A549 (cell line): ENCODE results near the gene PITPNC1. TPM values are rescaled to one million over a fixed set of nuclear protein-coding genes. Genes with fewer than 3 reads are reported as not detected.
"Not testable (repeated sequence)": the region's sequence is repeated elsewhere in the genome, so short reads cannot be mapped to it uniquely, and the experiment has no call there.

Experiments used
- ATAC-seq, 2 experiments: fragments of 200-7000 bp in 1 of 2; fragments of >200 bp in 1 of 2; cut with Nextera tagmentation in 1 of 2; cut with Tn5 transposase in 1 of 2; 3 replicates each; pipeline versions ENCODE4 v1.8.0 to v1.9.1; 2018 to 2020; ENCODE audit warnings: mild to moderate bottlenecking in 1 of 2, moderate library complexity in 1 of 2
- CTCF ChIA-PET: fragments of 300-600 bp; sonication (Branson Sonifier 250); formaldehyde crosslinking; extraction: SDS; loops from one replicate; lab custom pipeline; 2021; ENCODE audit warnings: antibody characterized with exemption, inconsistent platforms; lab: Yijun Ruan, JAX
- POLR2A ChIA-PET: fragments of 350-600 bp; formaldehyde crosslinking; extraction: SDS; loops from one replicate; lab custom pipeline; 2021; ENCODE audit warnings: antibody characterized with exemption, inconsistent platforms; lab: Yijun Ruan, JAX
- DNase-seq, 2 experiments: peaks; one replicate each; pipeline versions ENCODE4 v3.0.0 to v3.0.0-alpha.2; 2011 to 2016; ENCODE audit warnings: low read depth in 1 of 2, low spot score in 1 of 2
- FAIRE-seq: peaks from 2 replicates; lab custom pipeline; 2011; peaks lifted over from hg19 to GRCh38; lab: Jason Lieb, UNC
- H3K27ac ChIP-seq, 2 experiments: fragments of >200 bp; sonication (Bioruptor Twin); formaldehyde crosslinking; 3 replicates each; pipeline ENCODE4 v1.5.1; 2016 to 2017
- H3K4me1 ChIP-seq: fragments of >200 bp; sonication (Bioruptor Twin); formaldehyde crosslinking; 3 replicates; pipeline ENCODE4 v1.6.1; 2016
- H3K4me2 ChIP-seq: fragments of >200 bp; sonication (Bioruptor Twin); formaldehyde crosslinking; 3 replicates; pipeline ENCODE4 v1.6.1; 2016
- H3K4me3 ChIP-seq: fragments of >200 bp; sonication (Bioruptor Twin); formaldehyde crosslinking; 3 replicates; pipeline ENCODE4 v1.5.1; 2016
- H3K9me3 ChIP-seq: fragments of >200 bp; sonication (Bioruptor Twin); formaldehyde crosslinking; 3 replicates; pipeline ENCODE4 v1.6.1; 2016
- ATOH8 ChIP-seq: fragments of 250-450 bp; sonication (Bioruptor Pico); IDR thresholded peaks from 2 replicates; pipeline ENCODE4 v1.5.0; 2020; ENCODE audit warnings: low read depth, mild to moderate bottlenecking, moderate library complexity
- BHLHE40 ChIP-seq: IDR thresholded peaks from 2 replicates; pipeline ENCODE4 v1.6.1; 2012; ENCODE audit warnings: low read depth, low read length, inconsistent platforms
- CBX2 ChIP-seq: fragments of 200-600 bp; sonication (generic); IDR thresholded peaks from 2 replicates; pipeline ENCODE4 v1.6.1; 2016; ENCODE audit warnings: low read depth, mild to moderate bottlenecking, borderline replicate concordance
- CEBPB ChIP-seq, 2 experiments: fragments of >200 bp in 1 of 2; sonication (Bioruptor Twin) in 1 of 2; formaldehyde crosslinking in 1 of 2; IDR thresholded peaks; 2 replicates each; pipeline ENCODE4 v1.6.1; 2012 to 2016
- CHD2 ChIP-seq: fragments of 150-350 bp; IDR thresholded peaks from 2 replicates; pipeline ENCODE4 v1.6.1; 2014; ENCODE audit warnings: low read length; ENCODE audit not compliant: partially characterized antibody
- CTCF ChIP-seq: fragments of >200 bp; sonication (Bioruptor Twin); formaldehyde crosslinking; IDR thresholded peaks from 3 replicates; pipeline ENCODE4 v1.5.1; 2016
- E2F6 ChIP-seq: IDR thresholded peaks from 2 replicates; pipeline ENCODE4 v1.6.1; 2012; ENCODE audit warnings: low read depth, borderline replicate concordance
- EHMT2 ChIP-seq: fragments of 200-600 bp; sonication (generic); IDR thresholded peaks from 2 replicates; pipeline ENCODE4 v1.6.1; 2016; ENCODE audit warnings: antibody characterized with exemption, low read depth, mild to moderate bottlenecking, moderate library complexity
- EP300 ChIP-seq, 2 experiments: fragments of >200 bp; sonication (Bioruptor Twin); formaldehyde crosslinking; IDR thresholded peaks; 2 replicates in 1 of 2; 3 replicates in 1 of 2; pipeline ENCODE4 v1.6.1; 2016 to 2017
- FOSL2 ChIP-seq, 2 experiments: fragments of 450-650 bp in 1 of 2; fragments of >200 bp in 1 of 2; sonication (Bioruptor Twin) in 1 of 2; formaldehyde crosslinking; IDR thresholded peaks; 2 replicates each; pipeline versions ENCODE4 v1.5.0 to v1.6.1; 2016 to 2020; ENCODE audit warnings: mild to moderate bottlenecking in 1 of 2, moderate library complexity in 1 of 2
- FOXS1 ChIP-seq: fragments of 250-450 bp; sonication (Bioruptor Pico); IDR thresholded peaks from 2 replicates; pipeline ENCODE4 v1.5.0; 2020; ENCODE audit warnings: mild to moderate bottlenecking, moderate library complexity
- HMGXB4 ChIP-seq: fragments of 250-450 bp; sonication (Bioruptor Pico); IDR thresholded peaks from 2 replicates; pipeline ENCODE4 v1.5.0; 2021; ENCODE audit warnings: mild to moderate bottlenecking, moderate library complexity, borderline replicate concordance
- JUN ChIP-seq, 2 experiments: fragments of >200 bp; sonication (Bioruptor Twin); formaldehyde crosslinking; IDR thresholded peaks; 2 replicates in 1 of 2; 3 replicates in 1 of 2; pipeline ENCODE4 v1.6.1; 2016 to 2017
- JUNB ChIP-seq: fragments of >200 bp; sonication (Bioruptor Twin); formaldehyde crosslinking; IDR thresholded peaks from 2 replicates; pipeline ENCODE4 v1.6.1; 2016
- MYC ChIP-seq: IDR thresholded peaks from 2 replicates; pipeline ENCODE4 v1.6.1; 2012; ENCODE audit warnings: mild to moderate bottlenecking, inconsistent platforms, low read length, improper control_type of control experiment, borderline replicate concordance
- NPAS2 ChIP-seq: fragments of 250-450 bp; sonication (Bioruptor Pico); IDR thresholded peaks from 2 replicates; pipeline ENCODE4 v1.8.0; 2022; ENCODE audit warnings: mild to moderate bottlenecking, moderate library complexity, borderline replicate concordance
- NR3C1 ChIP-seq: fragments of >200 bp; sonication (Bioruptor Twin); formaldehyde crosslinking; IDR thresholded peaks from 3 replicates; pipeline ENCODE4 v1.6.1; 2017
- POLR2A ChIP-seq: IDR thresholded peaks from 2 replicates; pipeline ENCODE4 v1.6.1; 2012; ENCODE audit warnings: mild to moderate bottlenecking, low read length
- POLR2AphosphoS2 ChIP-seq: conservative IDR thresholded peaks from 2 replicates; pipeline ENCODE4 v1.6.1; 2012; ENCODE audit warnings: low read length, improper control_type of control experiment, inconsistent platforms
- RARB ChIP-seq: fragments of 250-450 bp; sonication (Bioruptor Pico); IDR thresholded peaks from 2 replicates; pipeline ENCODE4 v1.8.0; 2021; ENCODE audit warnings: mild to moderate bottlenecking, moderate library complexity
- RFX5 ChIP-seq: fragments of 450-650 bp; IDR thresholded peaks from 2 replicates; pipeline ENCODE4 v1.7.1; 2014; ENCODE audit warnings: antibody characterized with exemption, mild to moderate bottlenecking, moderate library complexity
- TFCP2L1 ChIP-seq: fragments of 250-450 bp; sonication (Bioruptor Pico); IDR thresholded peaks from 2 replicates; pipeline ENCODE4 v1.5.0; 2021; ENCODE audit warnings: mild to moderate bottlenecking
- ZC3H11A ChIP-seq: fragments of 450-650 bp; IDR thresholded peaks from 2 replicates; pipeline ENCODE4 v1.6.1; 2014; ENCODE audit warnings: antibody characterized with exemption, mild to moderate bottlenecking
- ZNF302 ChIP-seq: fragments of 250-450 bp; sonication (Bioruptor Pico); IDR thresholded peaks from 2 replicates; pipeline ENCODE4 v1.9.0; 2021; ENCODE audit warnings: inconsistent platforms, mild to moderate bottlenecking, moderate library complexity
- WGBS: methylation state at CpG from one replicate; pipeline ENCODE4 v1.1.6; 2017; ENCODE audit errors: missing lambda C conversion rate; 5-methylcytosine and 5-hydroxymethylcytosine counted together
- polyA plus RNA-seq, 4 experiments: library from polyadenylated mRNA; depleted of rRNA in 3 of 4; stranded (reverse); fragments of >200 nt; fragmentation: RNase III in 1 of 4; extraction: RNeasy Plus Mini Kit Qiagen cat#74134 plus additional on column Dnase treatment in 1 of 4; gene quantifications; 2 replicates in 3 of 4; 3 replicates in 1 of 4; pipeline ENCODE4 v1.2.3, GENCODE V29; 2011 to 2017

PITPNC1 gene
- polyA plus RNA-seq, 2 of the 4 experiments (the other 2 are of a cell fraction) = 3.7 to 11.2 TPM

GRCh38 chr17:67479148-67479547, 102.1 kb downstream of the PITPNC1 start:
- no peak for DNase-seq
- Histone ChIP-seq H3K27ac (no peak overlapping the region), H3K4me3 (no peak overlapping the region), H3K4me2 (no peak overlapping the region), H3K9me3 (no peaks in the 10 kb centered on the region), H3K4me1 (no peaks in the 10 kb centered on the region)
- ATAC-seq = no peak
- FAIRE-seq = no peak
- ChIA-PET CTCF (interaction anchor here (5.5 to 9.3 kb wide), 3 partner anchors 12 to 106 kb away, joined by 57 to 323 read pairs (median 185); partner anchors contain the start of genes PITPNC1 and PSMD12), POLR2A (no interaction called here)
- no peak for TF ChIP-seq NPAS2 (CRISPR knock-in tag)
- no peak for TF ChIP-seq TFCP2L1 (CRISPR knock-in tag)
- TF ChIP-seq E2F6 = no peak
- no peak for TF ChIP-seq JUN (IDR thresholded peaks at IDR 0.05)
- TF ChIP-seq EP300 (IDR thresholded peaks at IDR 0.05) = no peak
- no peak for TF ChIP-seq POLR2AphosphoS2
- TF ChIP-seq CEBPB (IDR thresholded peaks at IDR 0.05) = no peak
- no peak for TF ChIP-seq JUNB
- no peak for TF ChIP-seq MYC
- TF ChIP-seq ZC3H11A = no peak
- no peak for TF ChIP-seq NR3C1
- TF ChIP-seq CTCF = no peak
- no peak for TF ChIP-seq EHMT2
- TF ChIP-seq ZNF302 = no peak
- TF ChIP-seq FOSL2 (IDR thresholded peaks at IDR 0.05) = no peak
- no peak for TF ChIP-seq FOSL2 (CRISPR knock-in tag; IDR thresholded peaks at IDR 0.05)
- WGBS = 79% methylated on average over 3 of the region's 3 CpGs

GRCh38 chr17:67480959-67481358, 103.9 kb downstream of the PITPNC1 start:
- H3K4me2 ChIP-seq, H3K4me3 ChIP-seq, FAIRE-seq, H3K27ac ChIP-seq, H3K9me3 ChIP-seq, H3K4me1 ChIP-seq, POLR2A ChIA-PET, ATAC-seq, DNase-seq: not testable (repeated sequence)
- CTCF ChIA-PET = interaction anchor here (0.6 to 5.3 kb wide), 5 partner anchors 11 to 106 kb away, joined by 3 to 31 read pairs (median 9); no protein-coding TSS in a partner anchor
- WGBS = 92% methylated on average over 11 of the region's 11 CpGs

- no peak for ATAC-seq
- no peak for DNase-seq
- FAIRE-seq = no peak
- TF ChIP-seq TFCP2L1 (CRISPR knock-in tag) = no peak
- no peak for TF ChIP-seq RFX5
- TF ChIP-seq FOXS1 (CRISPR knock-in tag) = no peak
- TF ChIP-seq NR3C1 = no peak
- no peak for TF ChIP-seq POLR2A
- TF ChIP-seq MYC = no peak
- H3K27ac ChIP-seq = no peak overlapping the region
- ChIA-PET POLR2A (no interaction called here), CTCF (interaction anchor here (0.6 to 7.2 kb wide), 6 partner anchors 8 to 107 kb away, joined by 3 to 52 read pairs (median 10); no protein-coding TSS in a partner anchor)
- no peaks in the 10 kb centered on the region for H3K9me3 ChIP-seq
- H3K4me1 ChIP-seq = no peaks in the 10 kb centered on the region
- WGBS = 84% methylated on average over 4 of the region's 4 CpGs
- H3K4me3 ChIP-seq = no peak overlapping the region
- no peak overlapping the region for H3K4me2 ChIP-seq
Observed at GRCh38 chr17:67481808-67482207, 104.7 kb downstream of the PITPNC1 start.

- H3K4me3 ChIP-seq = no peak overlapping the region
- POLR2A ChIA-PET = no interaction called here
- H3K9me3 ChIP-seq = no peaks in the 10 kb centered on the region
- no peak for DNase-seq
- WGBS = 89% methylated on average over 3 of the region's 3 CpGs
- H3K27ac ChIP-seq = no peak overlapping the region
- H3K4me2 ChIP-seq = no peak overlapping the region
- H3K4me1 ChIP-seq = peaks cover 6% of the 10 kb centered on the region; the same call in 2 of the 3 replicates
- no peak for ATAC-seq
- CTCF ChIA-PET = interaction anchor here (0.9 to 7.2 kb wide), 6 partner anchors 9 to 207 kb away, joined by 3 to 52 read pairs (median 10); no protein-coding TSS in a partner anchor
- FAIRE-seq = no peak
- no peak for TF ChIP-seq HMGXB4 (CRISPR knock-in tag)
- TF ChIP-seq ATOH8 (CRISPR knock-in tag) = no peak
- TF ChIP-seq JUNB = no peak
- TF ChIP-seq NPAS2 (CRISPR knock-in tag) = no peak
- no peak for TF ChIP-seq BHLHE40
- TF ChIP-seq TFCP2L1 (CRISPR knock-in tag) = no peak
- TF ChIP-seq POLR2A = no peak
- TF ChIP-seq E2F6 = no peak
- no peak for TF ChIP-seq EHMT2
- no peak for TF ChIP-seq ZNF302
- no peak for TF ChIP-seq FOXS1 (CRISPR knock-in tag)
- no peak for TF ChIP-seq CHD2
- TF ChIP-seq CBX2 = no peak
- no peak for TF ChIP-seq RARB (CRISPR knock-in tag)
Observed at GRCh38 chr17:67482764-67483163, 105.7 kb downstream of the PITPNC1 start.
